MCF 10A (cell line): Measurements from ENCODE around the gene PPP2R3A. TPM values are rescaled to one million over a fixed set of nuclear protein-coding genes. Genes with fewer than 3 reads are reported as not detected.

ENCODE experiments used
- BruUV-seq: library from RNA; stranded (reverse); fragments of 400-500 nt; replicated peaks from 2 replicates; lab custom pipeline; 2021; lab: Mats Ljungman, UMichigan
- CTCF ChIA-PET: fragments of 300-600 bp; sonication (Branson Sonifier 250); formaldehyde crosslinking; extraction: SDS; loops from one replicate; lab custom pipeline; 2021; ENCODE audit warnings: antibody characterized with exemption, inconsistent platforms; lab: Yijun Ruan, JAX
- POLR2A ChIA-PET: fragments of 300-600, 350-650 bp; sonication (Branson Sonifier 250); formaldehyde crosslinking; extraction: SDS; loops from one replicate; lab custom pipeline; 2020; ENCODE audit warnings: antibody characterized with exemption, inconsistent platforms; lab: Yijun Ruan, JAX
- DNase-seq: peaks from one replicate; pipeline ENCODE4 v3.0.0-alpha.2; 2018; ENCODE audit not compliant: unreplicated experiment
- H3K27ac Mint-ChIP-seq: one replicate; pipeline ENCODE4 v1.8.0; 2022; ENCODE audit warnings: mild to moderate bottlenecking, low read depth, mixed read lengths; ENCODE audit not compliant: unreplicated experiment
- H3K27me3 Mint-ChIP-seq: one replicate; pipeline ENCODE4 v1.8.0; 2022; ENCODE audit warnings: mixed read lengths; ENCODE audit not compliant: insufficient read depth, unreplicated experiment
- H3K36me3 Mint-ChIP-seq: one replicate; pipeline ENCODE4 v1.8.0; 2022; ENCODE audit warnings: mild to moderate bottlenecking, moderate library complexity, mixed read lengths; ENCODE audit not compliant: insufficient read depth, unreplicated experiment
- H3K4me1 Mint-ChIP-seq: one replicate; pipeline ENCODE4 v1.8.0; 2022; ENCODE audit warnings: mixed read lengths; ENCODE audit not compliant: insufficient read depth, unreplicated experiment
- H3K4me3 Mint-ChIP-seq: one replicate; pipeline ENCODE4 v1.8.0; 2022; ENCODE audit warnings: mild to moderate bottlenecking, moderate library complexity, mixed read lengths; ENCODE audit not compliant: unreplicated experiment
- H3K9me3 Mint-ChIP-seq: one replicate; pipeline ENCODE4 v1.8.0; 2022; ENCODE audit warnings: mixed read lengths; ENCODE audit not compliant: unreplicated experiment
- intact Hi-C: fragments of 100-400 bp; cut with micrococcal nuclease; formaldehyde crosslinking; loops from 2 replicates; pipeline ENCODE4 v1.14.1; 2022
- total RNA-seq: library from RNA; stranded (reverse); gene quantifications from 2 replicates; pipeline ENCODE4 v1.2.3, GENCODE V29; 2022
- TF ChIP-seq, protein P1 (sequence below): fragments of 200-600 bp; IDR thresholded peaks from one replicate; pipeline ENCODE4 v1.8.0; 2022; ENCODE audit warnings: antibody characterized with exemption, mild to moderate bottlenecking; ENCODE audit not compliant: unreplicated experiment

PPP2R3A gene
- total RNA-seq, 1 experiment from 2014 or later, result 7.5 TPM

DNA sequence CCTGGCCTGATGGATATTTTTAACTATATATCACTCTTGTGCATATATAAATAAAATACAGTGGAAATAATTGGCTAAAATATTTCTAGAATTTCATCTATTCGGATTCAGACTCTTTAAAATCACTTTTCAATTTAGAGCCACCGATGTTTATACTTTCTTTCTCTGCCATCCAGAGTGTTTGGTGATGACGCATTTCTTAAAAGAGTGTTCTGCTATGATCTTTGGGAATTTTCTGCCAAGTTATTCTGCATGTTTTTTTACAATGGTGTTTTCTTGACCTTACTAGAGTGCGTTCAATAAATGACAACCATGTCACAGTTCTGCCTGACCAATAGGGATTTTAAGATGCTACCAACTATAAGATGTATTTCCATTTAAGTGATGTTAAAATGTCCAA lies 30.2 kb downstream of the PPP2R3A start:
- no peak overlapping the region for H3K27ac Mint-ChIP-seq

DNA sequence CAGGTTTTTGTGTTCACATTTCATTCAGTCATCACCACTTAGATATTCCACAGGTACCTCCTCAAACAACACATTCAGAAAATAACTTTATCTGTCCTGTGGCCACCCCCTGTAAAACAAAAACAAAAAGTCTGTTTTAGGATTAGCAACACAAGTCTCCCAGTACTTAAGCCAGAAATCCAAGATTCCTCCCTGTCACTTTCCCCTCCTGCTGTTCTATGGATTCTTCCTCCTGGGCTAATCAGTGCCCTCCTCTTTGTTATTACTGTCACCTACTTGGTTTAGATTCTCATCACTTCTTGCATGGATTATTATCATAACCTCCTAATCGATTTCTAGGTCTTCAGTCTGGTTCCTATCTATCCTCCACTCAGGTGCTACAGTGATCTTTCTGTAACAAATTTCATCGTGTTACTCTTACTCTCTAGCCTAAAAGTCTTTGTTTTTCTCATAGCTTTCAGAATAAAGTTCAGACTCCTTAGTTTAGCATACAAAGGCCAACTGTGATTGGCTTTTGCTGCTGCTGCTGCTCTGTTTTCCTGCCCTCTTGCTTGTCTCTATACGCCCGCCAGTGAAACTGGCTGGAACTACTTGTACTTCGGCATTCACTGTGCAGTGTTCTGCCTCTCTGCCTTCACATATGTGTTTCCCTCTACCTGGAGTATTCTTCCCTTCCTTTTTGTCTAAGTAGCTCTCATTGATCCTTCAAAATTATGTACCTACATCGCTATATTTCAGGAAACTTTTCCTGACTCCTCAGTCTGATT lies 32.2 kb downstream of the PPP2R3A start:
- Mint-ChIP-seq H3K4me1 (peaks cover 20% of the 10 kb centered on the region), H3K27me3 (no peaks in the 10 kb centered on the region), H3K9me3 (peaks cover 7% of the 10 kb centered on the region), H3K27ac (no peak overlapping the region), H3K4me3 (no peak overlapping the region), H3K36me3 (no peaks in the 10 kb centered on the region)
- no TSS peak for BruUV-seq
- TF ChIP-seq, protein P1, sequence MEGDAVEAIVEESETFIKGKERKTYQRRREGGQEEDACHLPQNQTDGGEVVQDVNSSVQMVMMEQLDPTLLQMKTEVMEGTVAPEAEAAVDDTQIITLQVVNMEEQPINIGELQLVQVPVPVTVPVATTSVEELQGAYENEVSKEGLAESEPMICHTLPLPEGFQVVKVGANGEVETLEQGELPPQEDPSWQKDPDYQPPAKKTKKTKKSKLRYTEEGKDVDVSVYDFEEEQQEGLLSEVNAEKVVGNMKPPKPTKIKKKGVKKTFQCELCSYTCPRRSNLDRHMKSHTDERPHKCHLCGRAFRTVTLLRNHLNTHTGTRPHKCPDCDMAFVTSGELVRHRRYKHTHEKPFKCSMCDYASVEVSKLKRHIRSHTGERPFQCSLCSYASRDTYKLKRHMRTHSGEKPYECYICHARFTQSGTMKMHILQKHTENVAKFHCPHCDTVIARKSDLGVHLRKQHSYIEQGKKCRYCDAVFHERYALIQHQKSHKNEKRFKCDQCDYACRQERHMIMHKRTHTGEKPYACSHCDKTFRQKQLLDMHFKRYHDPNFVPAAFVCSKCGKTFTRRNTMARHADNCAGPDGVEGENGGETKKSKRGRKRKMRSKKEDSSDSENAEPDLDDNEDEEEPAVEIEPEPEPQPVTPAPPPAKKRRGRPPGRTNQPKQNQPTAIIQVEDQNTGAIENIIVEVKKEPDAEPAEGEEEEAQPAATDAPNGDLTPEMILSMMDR, result no peak
- ChIA-PET CTCF (interaction anchor here (0.6 to 1.0 kb wide), 2 partner anchors 39 to 79 kb away, joined by 3 read pairs; no protein-coding TSS in a partner anchor), POLR2A (interaction anchor here (0.6 kb wide), 1 partner anchor 643 kb away, joined by 4 read pairs; no protein-coding TSS in a partner anchor)
- intact Hi-C loops, result no loop called here
- no peak for DNase-seq

More for the DNA sequence above, 30.2 kb downstream of the PPP2R3A start:
- intact Hi-C loops, result no loop called here
- Mint-ChIP-seq H3K4me3 (no peak overlapping the region), H3K27me3 (no peaks in the 10 kb centered on the region), H3K4me1 (peaks cover 33% of the 10 kb centered on the region), H3K36me3 (no peaks in the 10 kb centered on the region), H3K9me3 (peaks cover 7% of the 10 kb centered on the region)
- no TSS peak for BruUV-seq
- POLR2A ChIA-PET, result no interaction called here
- no peak for DNase-seq
- CTCF ChIA-PET, result interaction anchor here (0.7 to 0.8 kb wide), 2 partner anchors 48 to 67 kb away, joined by 3 read pairs; no protein-coding TSS in a partner anchor
- TF ChIP-seq, protein P1, result no peak

DNA sequence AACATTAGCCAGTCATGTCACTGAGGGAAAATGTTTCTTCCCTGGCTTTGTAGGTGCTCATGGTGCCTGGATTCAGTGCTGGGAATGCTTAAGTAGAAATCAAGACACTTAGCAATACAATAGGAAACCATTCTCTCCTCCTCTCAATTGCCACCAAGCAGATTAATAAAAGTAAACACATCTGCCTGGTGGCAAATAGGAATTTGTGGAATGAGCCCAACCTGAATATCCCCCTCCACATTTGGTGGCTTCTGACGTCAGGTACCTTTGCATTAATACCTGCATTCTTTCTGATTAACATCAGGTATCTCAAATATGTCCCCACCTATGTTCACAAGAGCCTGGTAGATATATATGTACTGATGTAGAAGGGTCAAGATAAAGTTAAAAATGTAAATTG lies 42.7 kb downstream of the PPP2R3A start:
- TF ChIP-seq, protein P1, result no peak
- Mint-ChIP-seq H3K9me3 (no peaks in the 10 kb centered on the region), H3K36me3 (no peaks in the 10 kb centered on the region), H3K27ac (no peak overlapping the region), H3K27me3 (no peaks in the 10 kb centered on the region), H3K4me3 (no peak overlapping the region), H3K4me1 (no peaks in the 10 kb centered on the region)
- DNase-seq, result no peak
- ChIA-PET POLR2A (no interaction called here), CTCF (interaction anchor here (1.0 kb wide), 1 partner anchor 15 kb away, joined by 3 read pairs; no protein-coding TSS in a partner anchor)
- intact Hi-C loops, result no loop called here
- no TSS peak for BruUV-seq

DNA sequence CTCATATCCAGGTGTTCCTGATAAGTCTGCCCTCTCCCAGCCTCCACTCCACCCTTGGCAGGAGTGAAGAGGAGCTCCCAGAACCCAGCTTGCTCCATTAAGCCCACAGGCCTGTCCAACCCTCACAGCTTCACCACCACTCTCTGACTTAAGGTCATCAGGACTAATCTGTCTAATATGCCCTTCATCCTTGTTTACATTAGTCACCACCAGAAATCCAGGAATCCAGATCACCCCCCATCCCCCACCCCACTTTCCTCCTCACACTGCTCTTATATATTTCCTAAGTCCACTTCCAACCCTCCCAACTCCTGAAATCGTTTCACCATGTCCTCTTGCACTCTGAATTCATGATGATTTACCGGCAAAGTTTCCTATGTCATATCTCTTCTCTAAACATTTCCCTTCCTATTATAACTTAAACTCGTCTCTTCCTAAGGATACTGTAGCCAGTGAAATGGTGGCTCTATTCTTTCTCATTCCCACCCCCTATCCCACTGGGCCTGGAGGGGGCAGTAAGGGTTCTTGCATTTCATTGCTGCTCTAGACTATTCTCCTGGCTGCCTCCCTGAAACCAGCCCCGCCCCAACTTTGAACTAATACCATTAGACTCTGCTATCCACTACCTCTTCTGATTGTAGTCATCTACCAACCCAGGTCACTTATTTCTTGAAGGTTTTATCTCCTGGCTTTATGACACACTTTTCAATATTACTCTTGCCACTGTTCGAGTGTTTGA lies 43.4 kb downstream of the PPP2R3A start:
- H3K36me3 Mint-ChIP-seq, result no peaks in the 10 kb centered on the region
- no peak overlapping the region for H3K4me3 Mint-ChIP-seq
- ChIA-PET CTCF (interaction anchor here (1.0 kb wide), 1 partner anchor 16 kb away, joined by 3 read pairs; no protein-coding TSS in a partner anchor), POLR2A (no interaction called here)
- no peak for DNase-seq
- no TSS peak for BruUV-seq
- no peaks in the 10 kb centered on the region for H3K27me3 Mint-ChIP-seq
- intact Hi-C loops, result no loop called here
- TF ChIP-seq, protein P1, result no peak
- no peaks in the 10 kb centered on the region for H3K4me1 Mint-ChIP-seq
- H3K27ac Mint-ChIP-seq, result no peak overlapping the region
- no peaks in the 10 kb centered on the region for H3K9me3 Mint-ChIP-seq
